Measurements from ENCODE around the gene GPATCH8.

Gene GPATCH8

DNA sequence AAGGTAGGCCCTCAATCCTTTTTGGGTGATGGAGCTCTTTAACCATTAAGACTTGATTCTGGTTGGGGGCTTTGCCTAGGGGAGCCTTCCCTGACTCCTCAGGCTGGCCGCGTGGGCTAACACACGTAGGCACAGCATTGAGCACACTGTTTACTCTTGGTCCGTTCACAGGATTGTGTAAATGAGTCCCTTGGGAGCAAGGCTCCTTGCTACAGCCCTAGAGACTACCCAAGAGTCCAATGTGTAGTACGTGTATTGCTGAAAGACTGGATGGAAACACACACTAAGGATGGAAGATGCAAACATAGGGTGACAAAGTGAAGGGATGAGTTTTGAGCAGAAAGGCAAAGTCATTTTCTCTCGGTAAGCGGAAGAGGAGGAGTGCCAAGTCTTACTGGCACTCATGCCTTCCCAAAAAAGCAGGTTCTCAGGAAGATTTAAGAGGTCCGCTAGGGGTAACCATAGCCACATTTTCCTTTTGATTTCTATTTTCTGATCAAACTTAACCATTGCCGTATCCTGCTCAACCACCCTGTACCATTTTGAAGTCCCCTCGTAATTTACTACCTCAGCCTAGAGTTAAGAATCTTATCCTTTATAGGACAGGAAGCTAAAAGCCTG lies 112.8 kb downstream of the GPATCH8 start:
- no peak overlapping the region for H3K9ac ChIP-seq (ENCODE audit: insufficient read length, low read depth)
- no peak overlapping the region for H3K4me3 ChIP-seq (ENCODE audit: insufficient read length, low read depth)

DNA sequence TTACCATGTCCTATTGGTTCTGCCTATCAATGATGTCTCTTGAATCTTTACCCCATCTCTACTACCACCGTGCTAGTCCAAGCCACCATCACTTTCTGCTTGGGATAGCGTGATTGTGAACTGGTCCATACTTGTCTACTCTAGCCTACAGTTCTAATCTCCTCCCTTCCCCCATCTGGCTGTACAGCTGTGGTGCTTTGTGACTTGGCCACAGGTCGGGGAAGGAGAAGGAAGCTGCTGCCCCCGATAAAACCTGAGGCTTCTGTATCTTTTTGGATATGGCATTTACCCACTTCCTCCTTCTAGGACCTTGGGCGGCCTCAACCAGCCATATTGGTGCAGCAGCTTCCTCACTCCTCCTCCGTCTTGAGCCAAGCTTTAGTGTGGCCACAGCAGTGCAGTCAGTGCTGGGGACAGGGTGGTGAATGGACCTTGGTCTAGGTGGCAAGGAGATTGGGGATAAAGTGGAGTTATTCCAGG lies 113.4 kb downstream of the GPATCH8 start:
- no peak for TF ChIP-seq SUZ12 (IDR thresholded peaks at IDR 0.05; ENCODE audit: extremely low read depth, insufficient read depth, insufficient read length)
- no peak for TF ChIP-seq YY1 (IDR thresholded peaks at IDR 0.05; ENCODE audit: insufficient read depth, insufficient read length)
- no peak for TF ChIP-seq ZNF274 (IDR thresholded peaks at IDR 0.05; ENCODE audit: low read depth, low read length)
- Histone ChIP-seq H3K4me3 (ENCODE audit: insufficient read length, low read depth) (no peak overlapping the region), H3K9ac (ENCODE audit: insufficient read length, low read depth) (no peak overlapping the region), H3K4me1 (ENCODE audit: insufficient read depth, insufficient read length) (peaks cover 2% of the 10 kb centered on the region), H3K36me3 (ENCODE audit: insufficient read depth, insufficient read length, low read length) (no peaks in the 10 kb centered on the region), H3K27me3 (ENCODE audit: insufficient read depth, insufficient read length) (peaks cover 6% of the 10 kb centered on the region), H3K9me3 (ENCODE audit: insufficient read depth, low read length) (no peaks in the 10 kb centered on the region)
- no peak for DNase-seq (ENCODE audit: low read depth, low spot score)

More for the DNA sequence above, 112.8 kb downstream of the GPATCH8 start:
- DNase-seq (ENCODE audit: low read depth, low spot score): no peak
- Histone ChIP-seq H3K4me1 (ENCODE audit: insufficient read depth, insufficient read length) (peaks cover 2% of the 10 kb centered on the region), H3K36me3 (ENCODE audit: insufficient read depth, insufficient read length, low read length) (peaks cover under 1% of the 10 kb centered on the region), H3K9me3 (ENCODE audit: insufficient read depth, low read length) (no peaks in the 10 kb centered on the region), H3K27me3 (ENCODE audit: insufficient read depth, insufficient read length) (peaks cover 3% of the 10 kb centered on the region)
- TF ChIP-seq SUZ12 (IDR thresholded peaks at IDR 0.05; ENCODE audit: extremely low read depth, insufficient read depth, insufficient read length) (no peak), ZNF274 (IDR thresholded peaks at IDR 0.05; ENCODE audit: low read depth, low read length) (no peak), YY1 (IDR thresholded peaks at IDR 0.05; ENCODE audit: insufficient read depth, insufficient read length) (no peak)

DNA sequence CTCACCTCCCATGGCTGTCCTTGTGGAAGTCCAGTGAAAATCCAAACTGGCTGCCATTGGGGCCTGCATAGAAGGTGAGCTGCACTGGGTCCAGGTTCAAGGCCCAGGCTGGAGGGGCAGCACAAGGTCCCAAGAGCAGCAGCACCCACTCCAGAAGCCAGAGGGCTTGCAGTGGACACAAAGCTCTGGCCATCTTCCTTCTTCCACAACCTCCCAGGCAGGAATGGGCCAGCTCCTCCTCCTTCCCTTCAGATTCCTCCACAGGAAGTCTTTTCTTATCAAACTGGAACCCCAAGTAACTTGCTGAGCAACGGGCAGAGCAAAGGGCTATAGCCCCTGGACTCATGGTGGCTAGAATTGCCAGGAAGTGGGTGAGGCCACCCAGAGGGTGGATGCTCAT lies 113.9 kb downstream of the GPATCH8 start, which contains the start of gene ITGA2B:
TSS of gene ITGA2B (minus strand) at position 369 of the 400 bp plus-strand sequence. CDS start at position 193, 176 bp downstream.
- TF ChIP-seq SUZ12 (IDR thresholded peaks at IDR 0.05; ENCODE audit: extremely low read depth, insufficient read depth, insufficient read length): no peak
- TF ChIP-seq ZNF274 (IDR thresholded peaks at IDR 0.05; ENCODE audit: low read depth, low read length): no peak
- no peak for TF ChIP-seq YY1 (IDR thresholded peaks at IDR 0.05; ENCODE audit: insufficient read depth, insufficient read length)
- Histone ChIP-seq H3K9me3 (ENCODE audit: insufficient read depth, low read length) (no peaks in the 10 kb centered on the region), H3K36me3 (ENCODE audit: insufficient read depth, insufficient read length, low read length) (no peaks in the 10 kb centered on the region), H3K4me3 (ENCODE audit: insufficient read length, low read depth) (no peak within 1 kb of the TSS), H3K9ac (ENCODE audit: insufficient read length, low read depth) (no peak within 1 kb of the TSS), H3K4me1 (ENCODE audit: insufficient read depth, insufficient read length) (peaks cover 2% of the 10 kb centered on the region), H3K27me3 (ENCODE audit: insufficient read depth, insufficient read length) (peaks cover 11% of the 10 kb centered on the region)
- no peak for DNase-seq (ENCODE audit: low read depth, low spot score)

DNA sequence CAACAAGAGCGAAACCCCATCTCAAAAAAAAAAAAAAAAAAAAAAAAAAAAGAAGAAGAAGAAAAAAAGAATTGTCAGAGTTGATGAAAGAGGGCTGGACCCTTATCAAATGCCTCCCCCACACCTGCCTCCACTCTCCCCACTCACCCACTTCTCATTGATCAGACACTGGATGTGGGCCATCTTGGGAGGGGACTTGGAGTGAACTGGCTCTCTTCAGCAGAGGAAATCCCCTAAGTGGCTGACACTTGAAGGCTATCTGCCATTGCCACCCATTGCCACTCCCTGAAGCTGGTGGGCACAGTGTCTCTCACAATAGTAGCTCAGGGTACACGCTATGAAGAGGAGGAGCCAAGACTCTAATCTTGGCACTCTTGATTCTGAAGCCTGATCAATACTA lies 115.4 kb downstream of the GPATCH8 start:
- Histone ChIP-seq H3K9ac (ENCODE audit: insufficient read length, low read depth) (no peak overlapping the region), H3K9me3 (ENCODE audit: insufficient read depth, low read length) (no peaks in the 10 kb centered on the region), H3K27me3 (ENCODE audit: insufficient read depth, insufficient read length) (peaks cover 21% of the 10 kb centered on the region), H3K4me1 (ENCODE audit: insufficient read depth, insufficient read length) (peaks cover 4% of the 10 kb centered on the region), H3K36me3 (ENCODE audit: insufficient read depth, insufficient read length, low read length) (no peaks in the 10 kb centered on the region), H3K4me3 (ENCODE audit: insufficient read length, low read depth) (no peak overlapping the region)
- DNase-seq (ENCODE audit: low read depth, low spot score): no peak
- TF ChIP-seq ZNF274 (IDR thresholded peaks at IDR 0.05; ENCODE audit: low read depth, low read length): no peak
- no peak for TF ChIP-seq YY1 (IDR thresholded peaks at IDR 0.05; ENCODE audit: insufficient read depth, insufficient read length)
- TF ChIP-seq SUZ12 (IDR thresholded peaks at IDR 0.05; ENCODE audit: extremely low read depth, insufficient read depth, insufficient read length): no peak

DNA sequence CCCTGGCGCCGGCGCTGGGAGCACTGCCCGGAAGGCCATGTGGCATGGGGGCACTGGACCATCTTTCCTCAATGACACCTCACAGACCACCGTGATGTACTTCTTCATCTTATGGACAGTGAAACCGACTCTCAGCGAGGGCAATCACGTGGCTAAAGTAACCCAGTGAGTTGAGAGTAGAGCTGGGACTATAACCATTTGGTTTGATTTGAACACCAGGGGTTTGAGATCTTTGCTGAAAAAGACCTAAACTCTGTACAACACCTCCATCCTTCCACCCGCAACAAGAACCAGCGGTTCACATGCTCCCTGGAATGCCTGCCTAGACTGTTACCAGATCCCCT lies 117.1 kb downstream of the GPATCH8 start:
- Histone ChIP-seq H3K9me3 (ENCODE audit: insufficient read depth, low read length) (no peaks in the 10 kb centered on the region), H3K9ac (ENCODE audit: insufficient read length, low read depth) (peak overlapping the region; percentile 84), H3K4me3 (ENCODE audit: insufficient read length, low read depth) (peak overlapping the region; percentile 72), H3K27me3 (ENCODE audit: insufficient read depth, insufficient read length) (peaks cover 21% of the 10 kb centered on the region), H3K4me1 (ENCODE audit: insufficient read depth, insufficient read length) (peaks cover 4% of the 10 kb centered on the region), H3K36me3 (ENCODE audit: insufficient read depth, insufficient read length, low read length) (no peaks in the 10 kb centered on the region)
- no peak for DNase-seq (ENCODE audit: low read depth, low spot score)
- TF ChIP-seq SUZ12 (IDR thresholded peaks at IDR 0.05; ENCODE audit: extremely low read depth, insufficient read depth, insufficient read length) (no peak), ZNF274 (IDR thresholded peaks at IDR 0.05; ENCODE audit: low read depth, low read length) (no peak), YY1 (IDR thresholded peaks at IDR 0.05; ENCODE audit: insufficient read depth, insufficient read length) (no peak)

DNA sequence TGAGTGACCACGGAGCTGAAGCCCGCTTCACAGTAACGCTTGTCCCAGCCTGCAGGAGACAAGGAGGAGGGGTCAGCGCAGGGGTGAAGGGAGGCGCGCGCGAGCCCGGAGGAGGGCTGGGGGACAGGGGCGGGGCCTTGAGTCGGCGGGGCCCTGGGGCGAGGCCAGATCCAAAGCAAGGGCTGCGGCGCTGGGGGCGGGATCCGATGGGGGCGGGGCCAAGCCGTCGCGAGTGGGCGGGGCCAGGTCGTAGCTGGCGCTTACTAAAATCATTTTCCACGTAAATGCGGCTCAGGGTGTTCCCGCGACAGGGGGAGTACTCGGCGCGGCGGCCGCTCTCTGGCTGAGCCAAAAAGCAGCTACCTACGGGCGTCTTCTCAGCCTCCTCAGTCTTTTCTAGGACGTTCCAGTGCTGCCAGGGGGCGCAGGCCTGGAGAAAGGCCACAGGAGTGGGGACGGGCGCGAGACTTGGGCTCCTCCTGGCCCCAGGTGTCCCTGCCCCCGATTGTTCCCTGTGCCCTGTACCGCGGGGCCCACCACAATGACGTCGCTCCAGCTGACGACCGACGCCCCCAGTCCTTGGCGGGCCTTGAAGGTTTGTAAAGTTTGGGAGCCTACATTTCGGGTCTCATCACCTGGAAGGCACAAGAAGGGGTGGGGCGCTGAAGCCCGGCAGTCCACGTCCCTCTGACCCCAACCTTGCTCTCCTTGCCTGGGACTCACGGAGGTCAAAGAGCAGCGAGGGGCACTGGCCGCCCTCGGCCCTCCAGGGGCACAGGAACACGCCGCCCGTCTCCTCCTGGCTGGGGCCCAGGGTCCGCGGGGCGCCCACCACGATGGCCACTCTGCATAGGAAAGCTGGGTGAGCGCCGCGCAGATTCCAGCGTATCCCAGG lies 117.7 kb downstream of the GPATCH8 start:
- H3K36me3 ChIP-seq (ENCODE audit: insufficient read depth, insufficient read length, low read length): no peaks in the 10 kb centered on the region
- TF ChIP-seq SUZ12 (IDR thresholded peaks at IDR 0.05; ENCODE audit: extremely low read depth, insufficient read depth, insufficient read length): no peak
- no peak for TF ChIP-seq YY1 (IDR thresholded peaks at IDR 0.05; ENCODE audit: insufficient read depth, insufficient read length)
- no peak for TF ChIP-seq ZNF274 (IDR thresholded peaks at IDR 0.05; ENCODE audit: low read depth, low read length)
- peaks cover 7% of the 10 kb centered on the region for H3K4me1 ChIP-seq (ENCODE audit: insufficient read depth, insufficient read length)
- peaks cover 21% of the 10 kb centered on the region for H3K27me3 ChIP-seq (ENCODE audit: insufficient read depth, insufficient read length)
- peak; percentile 75 for DNase-seq (ENCODE audit: low read depth, low spot score)
- H3K4me3 ChIP-seq (ENCODE audit: insufficient read length, low read depth): peak overlapping the region; percentile 72
- H3K9ac ChIP-seq (ENCODE audit: insufficient read length, low read depth): peak overlapping the region; percentile 87
- no peaks in the 10 kb centered on the region for H3K9me3 ChIP-seq (ENCODE audit: insufficient read depth, low read length)

DNA sequence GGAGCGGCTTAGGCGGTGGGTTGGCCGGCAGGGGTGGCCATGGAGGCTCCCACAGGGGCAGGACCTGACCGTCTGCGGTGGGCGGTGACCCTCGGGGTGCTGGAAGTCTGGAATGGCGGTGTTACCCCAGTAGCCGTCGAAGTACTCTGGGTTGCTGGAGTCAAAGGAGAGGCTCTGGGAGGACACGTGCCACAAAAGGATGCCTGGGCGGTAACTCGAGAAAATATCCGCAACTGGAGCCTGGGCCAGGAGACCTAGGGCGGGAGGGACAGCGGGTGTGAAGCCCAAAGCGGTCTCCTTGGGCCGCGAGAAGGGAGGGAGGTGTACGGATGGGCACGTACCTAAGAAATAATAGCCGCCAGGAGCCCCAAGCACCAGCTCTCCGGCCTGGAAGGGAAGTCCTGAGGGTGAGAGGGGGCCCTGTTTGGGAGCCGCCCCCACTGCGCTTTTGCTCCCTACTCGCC lies 118.4 kb downstream of the GPATCH8 start:
- DNase-seq (ENCODE audit: low read depth, low spot score): no peak

More for the DNA sequence above, 118.4 kb downstream of the GPATCH8 start:
- Histone ChIP-seq H3K9ac (ENCODE audit: insufficient read length, low read depth) (peak overlapping the region; percentile 87), H3K36me3 (ENCODE audit: insufficient read depth, insufficient read length, low read length) (no peaks in the 10 kb centered on the region), H3K27me3 (ENCODE audit: insufficient read depth, insufficient read length) (peaks cover 21% of the 10 kb centered on the region), H3K4me1 (ENCODE audit: insufficient read depth, insufficient read length) (peaks cover 8% of the 10 kb centered on the region), H3K9me3 (ENCODE audit: insufficient read depth, low read length) (no peaks in the 10 kb centered on the region), H3K4me3 (ENCODE audit: insufficient read length, low read depth) (peak overlapping the region; percentile 59)
- TF ChIP-seq ZNF274 (IDR thresholded peaks at IDR 0.05; ENCODE audit: low read depth, low read length) (no peak), YY1 (IDR thresholded peaks at IDR 0.05; ENCODE audit: insufficient read depth, insufficient read length) (no peak), SUZ12 (IDR thresholded peaks at IDR 0.05; ENCODE audit: extremely low read depth, insufficient read depth, insufficient read length) (no peak)

Data from NT2/D1 (cell line).